ENCODE data around the gene CACNA1C.

The CACNA1C gene

GRCh38 chr12:2035431-2036055 is 17.2 kb upstream of the CACNA1C start:
- no peak for DNase-seq

- no peak for DNase-seq
Observed at GRCh38 chr12:2039034-2039433, 13.8 kb upstream of the CACNA1C start.

GRCh38 chr12:2043054-2043453 is 9.7 kb upstream of the CACNA1C start:
- no peak for DNase-seq

- no peak for DNase-seq
Observed at GRCh38 chr12:2044165-2044564, 8.6 kb upstream of the CACNA1C start.

GRCh38 chr12:2046957-2047356 is 5.8 kb upstream of the CACNA1C start:
- DNase-seq, result no peak

GRCh38 chr12:2047752-2048151 is 5.0 kb upstream of the CACNA1C start:
- DNase-seq, result no peak

GRCh38 chr12:2049604-2050540 is 2.9 kb upstream of the CACNA1C start:
- DNase-seq, result no peak

- no peak for DNase-seq
Observed at GRCh38 chr12:2051700-2052621, 826 bp upstream of the CACNA1C start.

GRCh38 chr12:2053691-2054090 is 904 bp downstream of the CACNA1C start:
- DNase-seq, result no peak

GRCh38 chr12:2054091-2055018 is 1.6 kb downstream of the CACNA1C start:
- no peak for DNase-seq

- DNase-seq, result no peak
Observed at GRCh38 chr12:2057041-2057794, 4.4 kb downstream of the CACNA1C start.

GRCh38 chr12:2057795-2058408 is 5.1 kb downstream of the CACNA1C start:
- no peak for DNase-seq

- DNase-seq, result no peak
Observed at GRCh38 chr12:2058837-2059236, 6.0 kb downstream of the CACNA1C start.

GRCh38 chr12:2061402-2061801 is 8.6 kb downstream of the CACNA1C start:
- no peak for DNase-seq

GRCh38 chr12:2064071-2064507 is 11.3 kb downstream of the CACNA1C start:
- no peak for DNase-seq

- no peak for DNase-seq
Observed at GRCh38 chr12:2068653-2069052, 15.9 kb downstream of the CACNA1C start.

- DNase-seq, result no peak
Observed at GRCh38 chr12:2070440-2071045, 17.8 kb downstream of the CACNA1C start.

- no peak for DNase-seq
Observed at GRCh38 chr12:2074792-2075191, 22.0 kb downstream of the CACNA1C start.

- DNase-seq, result no peak
Observed at GRCh38 chr12:2075508-2076195, 22.9 kb downstream of the CACNA1C start.

- no peak for DNase-seq
Observed at GRCh38 chr12:2076196-2076570, 23.4 kb downstream of the CACNA1C start.

All from stimulated activated naive CD4-positive, alpha-beta T cell treated with Interleukin-2 at 50 U/mL for 16 hours (primary cell).